Measurements from ENCODE around the gene AGAP3. TPM values are rescaled to one million over a fixed set of nuclear protein-coding genes. Genes with fewer than 3 reads are reported as not detected.

The AGAP3 gene
- total RNA-seq, 2 donors from 2014 or later = 29.8 to 42.1 TPM

DNA sequence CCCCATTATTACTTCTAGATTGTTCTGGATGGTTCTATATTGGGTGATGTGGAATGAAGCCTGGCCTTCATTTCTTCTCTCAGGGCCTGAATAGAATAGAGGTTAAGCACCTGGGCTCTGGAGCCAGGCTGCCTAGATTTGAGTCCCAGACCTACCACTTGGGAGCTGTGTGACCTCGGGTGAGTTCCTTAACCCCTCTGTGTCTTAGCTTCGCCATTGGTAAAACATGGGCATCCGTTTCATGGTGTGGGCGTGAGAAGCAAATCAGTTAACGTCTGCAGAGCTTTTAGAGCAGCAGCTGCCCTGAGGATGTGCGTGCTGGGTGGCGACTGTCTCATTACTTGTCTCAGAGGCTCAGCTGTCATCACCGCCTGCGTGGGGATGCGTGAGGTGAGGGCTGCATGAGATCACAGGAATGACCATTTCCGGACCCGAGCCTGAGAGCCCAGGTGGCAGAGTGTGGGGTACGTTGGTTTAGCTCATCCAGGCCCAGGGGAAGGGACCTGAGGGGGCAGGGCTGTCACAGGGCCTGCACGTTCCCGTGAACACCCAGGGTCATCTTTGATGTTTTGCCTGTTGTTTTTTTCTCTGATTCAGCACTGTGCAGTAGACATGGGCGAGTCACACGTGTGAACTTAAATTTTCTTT is 9.7 kb downstream of the AGAP3 start:
- no peaks in the 10 kb centered on the region for H3K27me3 ChIP-seq
- no peaks in the 10 kb centered on the region for H3K36me3 ChIP-seq
- H3K9me3 ChIP-seq = no peaks in the 10 kb centered on the region
- TF ChIP-seq, protein P1, sequence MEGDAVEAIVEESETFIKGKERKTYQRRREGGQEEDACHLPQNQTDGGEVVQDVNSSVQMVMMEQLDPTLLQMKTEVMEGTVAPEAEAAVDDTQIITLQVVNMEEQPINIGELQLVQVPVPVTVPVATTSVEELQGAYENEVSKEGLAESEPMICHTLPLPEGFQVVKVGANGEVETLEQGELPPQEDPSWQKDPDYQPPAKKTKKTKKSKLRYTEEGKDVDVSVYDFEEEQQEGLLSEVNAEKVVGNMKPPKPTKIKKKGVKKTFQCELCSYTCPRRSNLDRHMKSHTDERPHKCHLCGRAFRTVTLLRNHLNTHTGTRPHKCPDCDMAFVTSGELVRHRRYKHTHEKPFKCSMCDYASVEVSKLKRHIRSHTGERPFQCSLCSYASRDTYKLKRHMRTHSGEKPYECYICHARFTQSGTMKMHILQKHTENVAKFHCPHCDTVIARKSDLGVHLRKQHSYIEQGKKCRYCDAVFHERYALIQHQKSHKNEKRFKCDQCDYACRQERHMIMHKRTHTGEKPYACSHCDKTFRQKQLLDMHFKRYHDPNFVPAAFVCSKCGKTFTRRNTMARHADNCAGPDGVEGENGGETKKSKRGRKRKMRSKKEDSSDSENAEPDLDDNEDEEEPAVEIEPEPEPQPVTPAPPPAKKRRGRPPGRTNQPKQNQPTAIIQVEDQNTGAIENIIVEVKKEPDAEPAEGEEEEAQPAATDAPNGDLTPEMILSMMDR (IDR thresholded peaks at IDR 0.05) = no peak
- H3K27ac ChIP-seq = no peak overlapping the region
- no peak for DNase-seq (ENCODE audit: low spot score)
- no peak overlapping the region for H3K4me3 ChIP-seq
- H3K4me1 ChIP-seq = peaks cover 0 to 28% of the 10 kb centered on the region in 2 donors

DNA sequence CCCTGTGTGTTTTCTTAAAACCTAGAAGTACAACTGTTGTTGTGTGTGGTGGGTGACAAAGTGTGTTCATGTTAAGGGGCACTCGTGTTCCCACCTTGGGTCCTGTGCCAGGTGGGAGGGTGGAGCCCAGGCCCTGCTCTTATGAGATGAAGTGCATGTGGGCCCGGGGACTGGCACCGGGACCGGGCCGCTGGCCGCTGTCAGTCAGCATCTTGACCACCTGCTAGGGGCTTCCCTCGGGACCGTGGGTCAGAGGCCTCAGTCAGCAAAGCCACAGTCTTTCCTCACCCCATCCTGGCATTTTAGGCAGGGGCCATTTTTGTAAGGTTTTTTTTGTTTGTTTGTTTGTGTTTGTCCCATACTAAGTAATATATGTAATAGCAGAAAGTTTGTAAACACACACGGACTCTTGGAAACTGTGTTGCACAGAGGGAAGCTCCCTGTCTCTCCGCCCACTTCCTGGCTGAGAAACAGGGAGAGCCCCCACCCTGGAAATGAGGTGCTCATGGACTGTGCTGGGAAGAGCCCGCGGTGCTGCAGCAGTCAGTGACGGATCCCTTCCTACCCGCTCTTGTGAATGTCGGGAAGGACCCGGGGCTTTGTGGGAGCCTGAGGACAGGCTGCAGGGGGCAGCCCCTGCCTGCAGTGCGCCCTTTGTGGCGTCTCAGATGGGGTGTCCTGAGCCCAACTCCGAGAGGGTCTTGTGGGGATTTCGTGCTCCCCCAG is 13.4 kb downstream of the AGAP3 start:
- Histone ChIP-seq H3K4me1 (peaks cover 0 to 23% of the 10 kb centered on the region in 2 donors), H3K27me3 (no peaks in the 10 kb centered on the region), H3K27ac (no peak overlapping the region), H3K36me3 (peaks cover 2% of the 10 kb centered on the region), H3K4me3 (no peak overlapping the region), H3K9me3 (no peaks in the 10 kb centered on the region)
- DNase-seq (ENCODE audit: low spot score) = no peak
- TF ChIP-seq, protein P1 (IDR thresholded peaks at IDR 0.05) = no peak

DNA sequence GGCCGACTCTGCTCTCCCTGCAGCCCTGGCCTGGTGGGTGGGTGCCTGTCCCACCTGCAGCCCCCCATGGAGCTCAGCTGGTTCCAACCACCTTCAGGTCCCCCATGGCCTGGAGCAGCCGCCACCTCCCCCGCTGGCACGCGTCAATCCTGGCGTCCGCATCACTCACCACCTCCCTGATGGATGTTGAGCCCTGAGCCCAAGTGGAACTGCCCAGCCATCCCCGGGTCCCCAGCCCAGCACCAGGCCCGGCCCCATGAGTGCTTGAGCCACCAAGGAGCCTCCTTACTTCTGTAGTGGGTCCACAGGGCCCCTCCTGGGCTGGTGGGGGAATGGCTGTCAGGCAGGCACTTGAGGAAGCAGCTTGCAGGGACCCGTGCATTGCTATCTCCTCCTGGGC is 14.6 kb downstream of the AGAP3 start:
- no peak for DNase-seq (ENCODE audit: low spot score)
- Histone ChIP-seq H3K4me3 (no peak overlapping the region), H3K36me3 (peaks cover 4% of the 10 kb centered on the region)

DNA sequence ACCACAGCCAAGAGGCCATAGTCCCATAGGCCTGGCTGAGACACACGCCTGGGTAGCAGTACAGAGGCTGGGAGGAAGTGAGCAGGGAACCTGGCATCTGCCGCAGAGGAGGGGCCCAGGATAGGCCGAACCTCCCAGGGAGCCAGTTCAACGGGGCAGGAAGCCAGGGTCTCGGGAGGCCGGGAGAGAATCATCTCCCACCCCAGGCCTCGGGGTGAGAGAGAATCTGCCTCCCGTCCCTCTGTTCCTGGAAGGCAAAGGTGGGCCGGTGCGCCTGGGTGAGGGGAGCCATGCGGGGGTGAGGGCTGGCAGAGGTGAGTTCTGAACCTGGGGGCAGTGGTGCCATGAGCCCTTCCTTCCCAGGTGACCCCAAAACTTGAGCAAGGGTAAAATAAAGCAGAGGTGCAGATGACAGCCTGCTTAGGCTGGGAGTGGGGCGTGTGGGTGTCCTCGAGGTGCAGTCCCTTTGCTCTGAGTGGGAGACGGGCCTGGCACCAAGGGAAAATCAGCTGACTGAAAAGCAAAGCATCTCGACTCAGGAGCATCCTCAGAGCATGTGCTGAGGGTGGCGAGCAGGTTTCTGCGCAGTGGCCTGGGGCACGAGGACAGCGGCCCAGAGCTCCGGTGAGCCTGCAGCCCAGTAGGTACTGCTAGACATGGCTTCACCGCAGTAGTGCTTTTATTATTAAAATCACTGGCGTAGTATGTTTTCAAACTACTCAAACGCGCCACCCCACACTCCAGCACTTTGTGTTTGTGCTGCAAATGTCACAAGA is 15.5 kb downstream of the AGAP3 start:
- no peak for DNase-seq (ENCODE audit: low spot score)

More for the DNA sequence above, 14.6 kb downstream of the AGAP3 start:
- TF ChIP-seq, protein P1 (IDR thresholded peaks at IDR 0.05) = no peak
- Histone ChIP-seq H3K27me3 (no peaks in the 10 kb centered on the region), H3K4me1 (peaks cover 0 to 23% of the 10 kb centered on the region in 2 donors), H3K9me3 (no peaks in the 10 kb centered on the region), H3K27ac (no peak overlapping the region)

DNA sequence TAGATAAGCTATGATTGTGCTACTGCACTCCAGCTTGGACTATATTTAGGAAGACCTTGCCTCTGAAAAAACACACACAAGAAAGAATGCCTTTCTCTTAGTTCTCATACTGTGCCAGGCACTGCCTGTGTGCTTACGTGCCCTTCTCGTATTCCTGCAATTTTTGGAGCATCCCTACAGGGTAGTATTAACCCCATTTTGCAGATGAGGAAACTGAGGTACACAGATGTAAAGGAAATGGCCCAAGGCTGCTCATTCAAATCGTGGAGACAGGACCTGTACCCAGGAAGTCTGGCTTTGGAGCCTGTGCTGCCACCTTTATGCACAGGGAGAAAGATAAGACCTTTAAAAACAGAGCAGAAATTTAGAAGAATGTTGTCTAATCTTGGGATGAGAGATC is 16.7 kb downstream of the AGAP3 start:
- Histone ChIP-seq H3K27me3 (no peaks in the 10 kb centered on the region), H3K4me1 (peaks cover 0 to 23% of the 10 kb centered on the region in 2 donors), H3K36me3 (peaks cover 4% of the 10 kb centered on the region), H3K9me3 (no peaks in the 10 kb centered on the region), H3K4me3 (no peak overlapping the region), H3K27ac (no peak overlapping the region)
- no peak for DNase-seq (ENCODE audit: low spot score)
- TF ChIP-seq, protein P1 (IDR thresholded peaks at IDR 0.05) = no peak

More for the DNA sequence above, 15.5 kb downstream of the AGAP3 start:
- Histone ChIP-seq H3K27me3 (no peaks in the 10 kb centered on the region), H3K9me3 (no peaks in the 10 kb centered on the region), H3K36me3 (peaks cover 4% of the 10 kb centered on the region), H3K4me3 (no peak overlapping the region), H3K4me1 (peaks cover 0 to 23% of the 10 kb centered on the region in 2 donors), H3K27ac (no peak overlapping the region)
- TF ChIP-seq, protein P1 (IDR thresholded peaks at IDR 0.05) = no peak

All from right atrium auricular region (tissue), 2 donors.